DND-41 (cell line): Measurements from ENCODE around the gene ZNF217.
"Not testable (repeated sequence)": the region's sequence is repeated elsewhere in the genome, so short reads cannot be mapped to it uniquely, and the experiment has no call there.

Experiments used
- EZH2 ChIP-seq: IDR thresholded peaks from 3 replicates; pipeline ENCODE4 v1.6.1; 2012; ENCODE audit warnings: borderline replicate concordance, low read depth, mild to moderate bottlenecking, moderate library complexity, low read length, inconsistent platforms; ENCODE audit not compliant: severe bottlenecking
- TF ChIP-seq, protein P1 (sequence below): IDR thresholded peaks from 2 replicates; pipeline ENCODE4 v1.5.1; 2012; ENCODE audit warnings: borderline replicate concordance, low read length, moderate library complexity, mild to moderate bottlenecking; ENCODE audit not compliant: poor library complexity, severe bottlenecking; ENCODE audit errors: extremely low read depth

DNA sequence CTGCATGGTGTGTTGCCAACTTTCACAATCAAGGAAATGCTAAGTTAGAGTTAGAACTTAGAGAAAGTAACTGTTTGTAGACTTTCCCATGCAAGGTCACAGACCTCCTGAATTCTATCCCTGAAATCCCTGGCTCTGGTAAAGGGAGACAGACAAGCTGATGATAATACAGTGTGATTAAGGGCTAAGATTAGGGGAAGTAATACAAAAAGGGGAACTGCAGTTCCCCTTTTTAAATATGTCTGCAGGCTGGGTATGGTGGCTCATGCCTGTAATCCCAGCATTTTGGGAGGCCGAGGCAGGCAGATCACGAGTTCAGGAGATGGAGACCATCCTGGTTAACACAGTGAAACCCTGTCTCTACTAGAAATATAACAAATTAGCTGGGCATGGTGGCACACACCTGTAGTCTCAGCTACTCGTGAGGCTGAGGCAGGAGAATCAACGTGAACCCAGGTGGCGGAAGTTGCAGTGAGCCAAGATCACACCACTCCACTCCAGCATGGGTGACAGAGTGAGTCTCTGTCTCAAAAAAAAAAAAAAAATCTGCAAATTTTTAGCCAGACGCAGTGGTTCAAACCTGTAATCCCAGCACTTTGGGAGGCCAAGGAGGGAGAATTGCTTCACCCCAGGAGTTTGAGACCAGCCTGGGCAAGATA, 60.9 kb downstream of the ZNF217 start:
- TF ChIP-seq EZH2 = not testable (repeated sequence)
- TF ChIP-seq, protein P1, sequence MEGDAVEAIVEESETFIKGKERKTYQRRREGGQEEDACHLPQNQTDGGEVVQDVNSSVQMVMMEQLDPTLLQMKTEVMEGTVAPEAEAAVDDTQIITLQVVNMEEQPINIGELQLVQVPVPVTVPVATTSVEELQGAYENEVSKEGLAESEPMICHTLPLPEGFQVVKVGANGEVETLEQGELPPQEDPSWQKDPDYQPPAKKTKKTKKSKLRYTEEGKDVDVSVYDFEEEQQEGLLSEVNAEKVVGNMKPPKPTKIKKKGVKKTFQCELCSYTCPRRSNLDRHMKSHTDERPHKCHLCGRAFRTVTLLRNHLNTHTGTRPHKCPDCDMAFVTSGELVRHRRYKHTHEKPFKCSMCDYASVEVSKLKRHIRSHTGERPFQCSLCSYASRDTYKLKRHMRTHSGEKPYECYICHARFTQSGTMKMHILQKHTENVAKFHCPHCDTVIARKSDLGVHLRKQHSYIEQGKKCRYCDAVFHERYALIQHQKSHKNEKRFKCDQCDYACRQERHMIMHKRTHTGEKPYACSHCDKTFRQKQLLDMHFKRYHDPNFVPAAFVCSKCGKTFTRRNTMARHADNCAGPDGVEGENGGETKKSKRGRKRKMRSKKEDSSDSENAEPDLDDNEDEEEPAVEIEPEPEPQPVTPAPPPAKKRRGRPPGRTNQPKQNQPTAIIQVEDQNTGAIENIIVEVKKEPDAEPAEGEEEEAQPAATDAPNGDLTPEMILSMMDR = not testable (repeated sequence)
